GM19452 (cell line): ENCODE results near the gene DNAJC17.

Experiments used
- ATAC-seq: cut with Tn5 transposase; IDR thresholded peaks from one replicate; pipeline ENCODE4 v1.9.1; 2021; ENCODE audit not compliant: unreplicated experiment

The DNAJC17 gene

DNA sequence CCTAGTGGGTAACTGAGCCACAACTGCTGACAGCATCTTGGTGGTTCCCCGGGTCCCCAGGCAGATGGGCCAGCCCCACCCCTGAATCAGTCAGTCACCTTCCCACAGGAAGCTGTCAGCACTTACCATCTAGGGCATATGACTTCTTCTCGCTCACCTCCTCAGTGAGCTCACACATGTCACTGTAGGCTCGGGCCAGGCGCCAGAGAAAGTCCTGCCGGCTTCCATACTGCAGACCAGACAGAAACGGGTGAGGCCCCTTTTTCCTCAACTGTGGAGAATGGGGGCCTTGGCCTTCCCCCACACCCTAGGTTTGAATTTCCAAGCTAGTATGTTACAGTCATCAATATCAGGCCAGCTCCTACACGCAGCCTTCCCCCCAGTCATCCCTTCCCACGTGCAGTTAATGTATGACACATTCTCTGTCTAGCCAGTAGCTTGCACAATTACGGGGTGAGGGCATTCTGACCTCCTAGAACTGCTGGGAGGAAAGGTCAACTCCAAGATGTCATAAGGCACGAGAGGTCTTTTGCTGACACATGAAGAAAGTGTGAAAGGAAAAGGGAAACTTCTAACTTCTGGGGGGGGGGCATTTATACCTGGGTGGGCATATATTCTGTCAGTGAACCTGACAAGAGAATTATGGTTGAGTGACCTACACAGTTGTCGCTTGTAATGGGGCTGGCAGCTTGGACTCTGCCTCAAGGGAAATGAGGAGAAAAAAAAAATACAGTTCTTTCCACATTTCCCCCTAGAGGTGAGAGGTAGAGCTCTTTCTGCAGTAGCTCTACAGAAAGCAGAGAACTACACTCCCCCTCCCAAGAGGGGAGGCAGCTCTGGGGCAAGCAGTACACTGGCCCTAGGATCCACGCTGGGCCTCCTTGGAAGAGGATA is 63.1 kb downstream of the DNAJC17 start:
- no peak for ATAC-seq

DNA sequence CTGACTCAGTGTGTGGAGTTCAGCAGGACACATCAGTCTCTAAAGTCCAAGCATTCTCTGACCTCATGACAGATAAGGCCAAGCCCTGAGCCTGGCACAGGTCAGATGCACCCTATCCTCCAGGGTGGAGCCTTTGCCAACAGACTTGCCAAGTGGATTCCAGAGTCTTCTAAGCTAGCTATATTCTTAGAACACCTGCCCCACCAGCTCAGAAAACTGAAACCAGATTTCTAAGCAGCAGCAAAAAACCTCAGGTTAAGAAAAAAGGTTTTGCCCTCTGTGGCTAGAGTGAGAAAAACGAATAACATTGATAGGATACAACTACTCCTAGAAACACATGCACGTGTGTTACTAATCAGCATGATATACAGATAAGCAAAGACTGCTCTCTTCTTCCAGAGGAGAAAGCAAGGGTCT is 63.8 kb downstream of the DNAJC17 start:
- ATAC-seq, result no peak

DNA sequence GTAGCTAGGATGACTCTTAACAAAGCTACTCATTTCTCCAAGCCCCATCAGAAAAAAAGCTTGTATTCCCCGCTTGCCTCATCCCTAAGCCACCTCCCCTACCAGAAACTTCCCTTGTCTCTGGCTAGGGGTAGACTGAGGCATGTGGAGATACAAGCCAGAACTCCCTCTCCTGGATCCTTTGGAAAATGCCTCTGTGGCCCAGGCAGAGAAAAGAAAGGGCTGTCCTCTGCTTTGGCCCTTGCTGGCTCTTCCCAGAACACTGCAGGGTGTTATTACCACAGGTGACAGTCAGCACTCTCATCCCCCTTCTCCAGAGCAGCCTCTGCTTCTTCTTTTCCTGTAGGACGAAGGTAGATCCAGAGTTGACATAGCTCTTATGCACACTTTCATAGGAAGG is 67.4 kb downstream of the DNAJC17 start:
- ATAC-seq, result no peak

DNA sequence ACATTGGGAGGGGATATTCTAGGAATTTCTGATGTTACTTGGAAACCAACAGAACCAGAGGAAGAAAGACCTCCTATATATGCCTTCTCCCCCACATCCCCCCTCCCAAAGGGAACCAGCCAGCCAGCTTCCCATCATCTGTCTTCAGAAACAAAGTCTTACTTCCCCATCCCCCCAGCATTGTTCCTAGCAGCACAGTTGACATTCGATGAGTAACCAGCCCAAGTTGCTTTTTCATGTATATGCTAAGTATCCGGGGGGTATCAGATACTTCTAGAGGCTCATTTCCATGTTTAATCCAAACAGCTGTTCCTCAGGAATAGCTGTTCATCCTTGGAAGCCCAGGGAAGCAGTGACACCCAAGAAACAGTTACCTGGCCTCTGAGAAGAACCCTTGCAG is 68.2 kb downstream of the DNAJC17 start:
- ATAC-seq, result no peak

DNA sequence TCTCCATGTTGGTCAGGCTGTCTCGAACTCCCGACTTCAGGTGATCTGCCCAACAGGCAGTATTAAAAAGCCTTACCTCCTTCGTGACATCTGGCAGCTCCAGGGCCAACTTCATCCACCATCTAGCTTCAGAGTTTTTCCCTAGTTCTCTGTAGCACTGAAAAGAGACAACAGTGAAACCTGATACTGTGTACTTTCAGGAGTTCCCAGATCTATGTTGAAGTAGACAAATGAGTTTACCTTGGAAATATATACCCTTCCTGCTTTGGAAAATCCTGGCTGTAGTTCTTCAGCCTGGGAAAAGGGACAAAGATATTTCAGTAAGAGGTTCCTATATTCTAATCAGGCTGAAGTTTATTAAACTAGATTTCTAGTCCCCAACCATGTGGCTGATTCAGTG is 70.2 kb downstream of the DNAJC17 start:
- no peak for ATAC-seq

DNA sequence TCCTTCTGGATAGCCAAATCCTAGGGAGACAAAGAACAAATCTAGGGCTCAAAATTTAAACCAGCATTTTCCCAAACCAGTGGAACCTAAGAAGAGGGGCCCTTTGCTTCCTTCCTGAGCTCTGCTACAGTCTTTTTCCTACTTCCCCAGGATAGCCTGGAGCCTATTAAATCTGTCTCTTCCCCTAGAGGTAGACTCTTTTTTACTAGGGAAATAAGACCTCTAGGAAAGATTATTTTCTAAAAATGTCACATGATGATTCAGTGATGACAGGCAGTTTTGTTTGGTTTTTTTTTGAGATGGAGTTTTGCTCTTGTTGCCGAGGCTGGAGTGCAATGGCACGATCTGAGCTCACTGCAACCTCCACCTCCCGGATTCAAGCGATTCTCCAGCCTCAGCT is 70.7 kb downstream of the DNAJC17 start:
- no peak for ATAC-seq

DNA sequence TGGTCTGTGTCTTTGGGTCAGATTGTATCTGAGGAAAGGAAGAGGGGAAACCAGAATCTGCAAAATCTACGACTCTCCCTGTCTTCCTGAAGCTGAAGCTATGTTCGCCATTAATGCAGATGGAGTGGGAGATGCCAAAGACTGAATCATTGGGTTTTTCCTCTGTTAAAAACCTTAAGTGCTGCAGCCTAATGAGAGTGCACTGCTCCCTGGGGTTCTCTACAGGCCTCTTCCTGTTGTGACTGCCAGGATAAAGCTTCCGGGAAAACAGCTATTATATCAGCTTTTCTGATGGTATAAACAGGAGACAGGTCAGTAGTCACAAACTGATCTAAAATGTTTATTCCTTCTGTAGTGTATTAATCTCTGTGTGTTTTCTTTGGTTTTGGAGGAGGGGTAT is 76.2 kb downstream of the DNAJC17 start:
- no peak for ATAC-seq

DNA sequence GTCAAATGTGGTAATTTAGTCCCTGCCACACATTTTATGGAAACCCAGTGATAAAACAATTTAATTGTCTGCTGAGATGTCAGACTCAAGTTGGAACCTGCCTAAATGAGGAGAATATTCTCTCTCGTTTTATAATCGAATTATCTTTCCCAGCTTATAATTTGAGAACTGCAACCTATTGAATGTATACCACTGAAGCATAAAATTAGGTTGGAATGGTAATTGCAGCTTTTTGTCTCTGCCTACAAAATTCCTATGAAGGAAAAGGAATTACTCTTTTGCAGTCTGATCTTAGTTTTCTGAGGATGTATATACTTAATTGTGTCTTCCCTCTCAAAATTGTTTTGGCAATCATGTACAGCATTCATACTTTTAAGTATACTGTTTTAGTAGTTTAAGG is 83.4 kb downstream of the DNAJC17 start:
- ATAC-seq, result no peak

DNA sequence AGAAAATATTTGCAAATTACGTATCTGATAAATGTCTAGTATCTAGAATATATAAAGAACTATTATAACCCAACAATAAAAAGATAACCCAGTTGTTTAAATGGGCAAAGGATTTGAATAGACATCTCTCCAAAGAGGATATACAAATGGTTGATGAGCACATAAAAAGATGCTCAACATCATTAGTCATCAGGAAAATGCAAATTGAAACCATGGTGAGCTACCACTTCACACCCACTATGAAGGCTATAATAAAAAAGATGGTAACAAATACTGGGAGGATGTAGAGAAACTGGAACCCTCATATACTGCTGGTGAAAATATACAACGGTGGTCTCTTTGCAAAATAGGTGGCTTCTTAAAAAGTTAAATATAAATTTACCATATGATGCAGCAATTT is 84.3 kb downstream of the DNAJC17 start:
- ATAC-seq, result no peak

DNA sequence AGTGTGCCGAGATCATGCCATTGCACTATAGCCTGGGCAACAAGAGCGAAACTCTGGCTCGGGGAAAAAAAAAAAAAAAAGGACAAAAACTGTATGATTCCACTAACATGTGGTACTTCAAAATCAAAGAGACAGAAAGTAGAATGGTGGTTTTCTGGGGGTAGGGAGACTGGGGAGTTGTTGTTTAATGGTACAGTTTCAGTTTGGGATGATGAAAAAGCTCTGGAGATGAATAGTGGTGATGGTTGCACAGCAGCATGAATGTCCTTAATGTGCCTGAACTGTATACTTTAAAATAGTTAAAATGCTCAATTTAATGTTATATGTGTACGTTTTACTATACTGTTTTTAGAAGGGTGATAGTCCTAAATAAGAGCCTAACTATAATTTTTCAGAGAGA is 84.9 kb downstream of the DNAJC17 start:
- ATAC-seq, result no peak

DNA sequence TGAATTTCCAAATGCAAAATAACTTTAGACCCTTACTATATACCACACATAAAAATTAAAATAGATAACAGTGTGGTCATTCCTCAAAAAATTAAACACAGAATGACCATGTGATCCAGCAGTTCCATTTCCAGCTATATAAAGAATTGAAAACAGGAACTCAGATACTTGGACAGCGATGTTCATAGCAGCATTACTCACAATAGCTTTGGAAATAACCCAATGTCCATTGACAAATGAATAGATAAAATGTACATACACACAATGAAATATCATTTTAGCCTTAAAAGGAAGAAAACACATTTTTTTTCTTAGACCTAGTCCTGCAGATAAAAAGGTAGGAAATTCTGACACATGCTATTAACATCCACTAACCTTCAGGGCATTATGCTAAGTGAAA is 85.6 kb downstream of the DNAJC17 start:
- ATAC-seq, result no peak

DNA sequence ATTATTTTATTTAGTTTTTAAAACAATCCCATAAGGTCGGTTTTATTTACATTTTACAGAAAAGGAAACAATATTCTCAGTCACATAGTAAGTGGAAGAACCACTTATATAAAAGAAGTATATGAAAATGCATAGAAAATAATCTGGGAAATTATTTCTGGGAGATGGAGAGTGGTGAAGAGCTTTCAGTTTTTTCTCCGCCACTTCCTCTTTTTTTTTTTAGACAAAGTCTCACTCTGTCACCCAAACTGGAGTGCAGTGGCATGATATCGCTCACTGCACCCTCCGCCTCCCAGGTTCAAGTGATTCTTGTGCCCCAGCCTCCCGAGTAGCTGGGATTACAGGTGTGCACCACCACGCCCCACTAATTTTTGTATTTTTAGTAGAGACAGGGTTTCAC is 91.1 kb downstream of the DNAJC17 start:
- ATAC-seq, result no peak
